IMR-90 (cell line): ENCODE data around the gene P3R3URF. TPM values are rescaled to one million over a fixed set of nuclear protein-coding genes. Genes with fewer than 3 reads are reported as not detected.

Experiments used
- ATAC-seq: fragments of 200-7000 bp; cut with Tn5 transposase; 2 replicates; pipeline ENCODE4 v1.9.1; 2020; ENCODE audit warnings: low read depth, mild to moderate bottlenecking, moderate library complexity
- BruUV-seq: library from RNA; stranded (reverse); fragments of 400-500 nt; replicated peaks from 2 replicates; lab custom pipeline; 2021; lab: Mats Ljungman, UMichigan
- CTCF ChIA-PET: fragments of 300-600 bp; formaldehyde crosslinking; extraction: SDS; loops from one replicate; lab custom pipeline; 2021; ENCODE audit warnings: antibody characterized with exemption; lab: Yijun Ruan, JAX
- POLR2A ChIA-PET: fragments of 300-600 bp; sonication (Branson Sonifier 250); formaldehyde crosslinking; loops from one replicate; lab custom pipeline; 2022; ENCODE audit warnings: antibody characterized with exemption; ENCODE audit not compliant: unreplicated experiment; lab: Charles Lee
- DNase-seq: peaks from one replicate; pipeline ENCODE4 v3.0.0; 2013
- H2AFZ ChIP-seq: replicated peaks from 2 replicates; pipeline ENCODE3; 2013; ENCODE audit warnings: low read length, mild to moderate bottlenecking; ENCODE audit not compliant: poor library complexity
- H2AK5ac ChIP-seq: 2 replicates; pipeline ENCODE4 v1.6.1; 2013; ENCODE audit warnings: low read depth, low read length, inconsistent platforms
- H2AK9ac ChIP-seq: replicated peaks from 2 replicates; pipeline ENCODE3; 2013; ENCODE audit warnings: mild to moderate bottlenecking, low read depth, low read length, moderate library complexity; ENCODE audit not compliant: poor library complexity
- H2BK120ac ChIP-seq: 2 replicates; pipeline ENCODE4 v1.6.1; 2013; ENCODE audit warnings: low read depth, low read length, inconsistent platforms
- H2BK15ac ChIP-seq: 3 replicates; pipeline ENCODE4 v1.6.1; 2013; ENCODE audit warnings: low read depth, low read length, inconsistent platforms
- H2BK20ac ChIP-seq: 2 replicates; pipeline ENCODE4 v1.6.1; 2013; ENCODE audit warnings: low read depth, mild to moderate bottlenecking, inconsistent platforms, low read length, moderate library complexity
- H2BK5ac ChIP-seq: 2 replicates; pipeline ENCODE4 v1.6.1; 2013; ENCODE audit warnings: mild to moderate bottlenecking, low read depth, low read length, inconsistent platforms; ENCODE audit not compliant: poor library complexity, severe bottlenecking
- H3K14ac ChIP-seq: replicated peaks from 2 replicates; pipeline ENCODE4 v1.6.1; 2013; ENCODE audit warnings: low read depth, low read length, inconsistent platforms
- H3K18ac ChIP-seq: 2 replicates; pipeline ENCODE4 v1.6.1; 2013; ENCODE audit warnings: low read depth, low read length, control low read depth
- H3K23ac ChIP-seq: 2 replicates; pipeline ENCODE4 v1.6.1; 2013; ENCODE audit warnings: low read depth, low read length, inconsistent platforms
- H3K27ac ChIP-seq: 2 replicates; pipeline ENCODE4 v1.5.1; 2013; ENCODE audit warnings: mild to moderate bottlenecking, control low read depth, low read length; ENCODE audit not compliant: insufficient read depth
- H3K27me3 ChIP-seq: 2 replicates; pipeline ENCODE4 v1.6.1; 2013; ENCODE audit warnings: low read length; ENCODE audit not compliant: control insufficient read depth, insufficient read depth
- H3K36me3 ChIP-seq: 2 replicates; pipeline ENCODE4 v1.6.1; 2013; ENCODE audit warnings: low read length, mixed read lengths; ENCODE audit not compliant: control insufficient read depth, insufficient read depth
- H3K4ac ChIP-seq: 2 replicates; pipeline ENCODE4 v1.6.1; 2013; ENCODE audit warnings: low read depth, low read length, inconsistent platforms
- H3K4me1 ChIP-seq: 2 replicates; pipeline ENCODE4 v1.6.1; 2013; ENCODE audit warnings: low read length, mixed read lengths; ENCODE audit not compliant: control insufficient read depth, insufficient read depth
- H3K4me2 ChIP-seq: 2 replicates; pipeline ENCODE4 v1.6.1; 2013; ENCODE audit warnings: low read depth, mild to moderate bottlenecking, control low read depth, low read length, moderate library complexity
- H3K4me3 ChIP-seq: 2 replicates; pipeline ENCODE4 v1.5.1; 2013; ENCODE audit warnings: low read depth, mild to moderate bottlenecking, control low read depth, low read length, moderate library complexity; ENCODE audit not compliant: insufficient read depth
- H3K56ac ChIP-seq: 2 replicates; pipeline ENCODE4 v1.6.1; 2013; ENCODE audit warnings: low read length, inconsistent platforms; ENCODE audit not compliant: insufficient read depth; ENCODE audit errors: extremely low read depth
- H3K79me1 ChIP-seq, 2 experiments: 2 replicates each; pipeline ENCODE4 v1.6.1; 2013; ENCODE audit warnings: low read length in 2 of 2, inconsistent platforms in 1 of 2, low read depth in 1 of 2
- H3K9ac ChIP-seq: 2 replicates; pipeline ENCODE4 v1.6.1; 2013; ENCODE audit warnings: low read depth, low read length, control low read depth
- H3K9me1 ChIP-seq: 2 replicates; pipeline ENCODE4 v1.6.1; 2013; ENCODE audit warnings: low read length, inconsistent platforms; ENCODE audit not compliant: insufficient read depth
- H3K9me3 ChIP-seq: 2 replicates; pipeline ENCODE4 v1.6.1; 2013; ENCODE audit warnings: low read length; ENCODE audit not compliant: control insufficient read depth, insufficient read depth
- H4K20me1 ChIP-seq: 2 replicates; pipeline ENCODE4 v1.6.1; 2013; ENCODE audit warnings: low read length, inconsistent platforms; ENCODE audit not compliant: insufficient read depth
- H4K5ac ChIP-seq: 2 replicates; pipeline ENCODE4 v1.6.1; 2013; ENCODE audit warnings: mild to moderate bottlenecking, low read depth, low read length, control low read depth
- H4K8ac ChIP-seq, 2 experiments: 2 replicates each; pipeline ENCODE4 v1.6.1; 2013; ENCODE audit warnings: low read depth in 2 of 2, low read length in 2 of 2, control low read depth in 1 of 2, inconsistent platforms in 1 of 2
- H4K91ac ChIP-seq: 2 replicates; pipeline ENCODE4 v1.6.1; 2013; ENCODE audit warnings: low read depth, low read length, inconsistent platforms; ENCODE audit not compliant: insufficient read depth
- BHLHE40 ChIP-seq: fragments of 150-350 bp; IDR thresholded peaks from 2 replicates; pipeline ENCODE4 v1.6.1; 2016; ENCODE audit warnings: mild to moderate bottlenecking, low read depth, low read length
- FOS ChIP-seq: fragments of 150-350 bp; IDR thresholded peaks from 2 replicates; pipeline ENCODE4 v1.6.1; 2016; ENCODE audit warnings: low read depth, low read length
- MXI1 ChIP-seq: IDR thresholded peaks from 2 replicates; pipeline ENCODE4 v1.6.1; 2012; ENCODE audit warnings: low read depth, mild to moderate bottlenecking, low read length, moderate library complexity, borderline replicate concordance
- RAD21 ChIP-seq: IDR thresholded peaks from 2 replicates; pipeline ENCODE4 v1.6.1; 2012; ENCODE audit warnings: low read length, improper control_type of control experiment
- USF2 ChIP-seq: fragments of 150-350 bp; IDR thresholded peaks from 2 replicates; pipeline ENCODE4 v1.6.1; 2017; ENCODE audit warnings: mild to moderate bottlenecking, antibody characterized with exemption, low read length, low read depth
- WGBS, 2 experiments: methylation state at CpG; one replicate each; pipeline versions ENCODE4 v1.1.5 to v1.1.7; 2013; ENCODE audit warnings: missing lambda C conversion rate in 2 of 2; ENCODE audit not compliant: insufficient read length in 1 of 2; ENCODE audit errors: extremely low coverage in 2 of 2; 5-methylcytosine and 5-hydroxymethylcytosine counted together
- dilution Hi-C: fragments of 300-500 bp; cut with HindIII; formaldehyde crosslinking; loops from one replicate; pipeline ENCODE4 v1.14.3; 2018; ENCODE audit warnings: low sequenced_read_pairs; ENCODE audit not compliant: unreplicated experiment
- in situ Hi-C: fragments of 300-500 bp; cut with MboI; formaldehyde crosslinking; loops from 3 replicates; pipeline ENCODE4 v1.14.3; 2019; ENCODE audit warnings: low sequenced_read_pairs, inconsistent platforms, mixed read lengths
- intact Hi-C: fragments of 100-400 bp; cut with micrococcal nuclease; formaldehyde crosslinking; loops from 2 replicates; pipeline ENCODE4 v1.10.0; 2022
- polyA plus RNA-seq, 3 experiments: library from polyadenylated mRNA; depleted of rRNA; stranded (reverse); fragments of >200 nt; gene quantifications; 2 replicates each; pipeline ENCODE4 v1.2.3, GENCODE V29; 2012; ENCODE audit warnings: low replicate concordance in 1 of 3
- total RNA-seq: library from RNA; depleted of rRNA; stranded (reverse); fragments of >200 nt; gene quantifications from 2 replicates; pipeline ENCODE4 v1.2.3, GENCODE V29; 2012

P3R3URF gene
- total and polyA plus RNA-seq, 2 of the 4 experiments (the other 2 are of a cell fraction): not detected

GRCh38 chr1:46133781-46134350 is 42.4 kb downstream of the P3R3URF start:
- Histone ChIP-seq H2BK20ac (no peak overlapping the region), H3K79me1 (peaks cover 0 to 10% of the 10 kb centered on the region in 2 experiments; a peak in 1 of 4 replicates), H2AFZ (peak overlapping the region; percentile 93), H4K8ac (peak overlapping the region in 1 of 2 experiments; percentile 56; a peak in 2 of 4 replicates), H3K18ac (no peak overlapping the region), H3K9me1 (0 out of 2 replicates have a peak, but pooled peaks cover 4% of the 10 kb centered on the region), H3K4ac (peak overlapping the region; percentile 93), H3K4me2 (peak overlapping the region; percentile 85), H4K20me1 (peaks cover 3% of the 10 kb centered on the region; the same call in 1 of the 2 replicates), H2AK9ac (peak overlapping the region; percentile 88), H3K9me3 (no peaks in the 10 kb centered on the region), H4K5ac (no peak overlapping the region; the same call in 1 of the 2 replicates), H3K4me1 (peaks cover 8% of the 10 kb centered on the region), H2AK5ac (peak overlapping the region; percentile 31), H3K9ac (no peak overlapping the region), H4K91ac (peak overlapping the region; percentile 74; the same call in 1 of the 2 replicates), H2BK15ac (peak overlapping the region; percentile 71; the same call in 1 of the 3 replicates), H3K14ac (peak overlapping the region; percentile 78; the same call in 1 of the 2 replicates), H2BK5ac (no peak overlapping the region), H2BK120ac (no peak overlapping the region; the same call in 1 of the 2 replicates), H3K36me3 (no peaks in the 10 kb centered on the region), H3K27me3 (no peaks in the 10 kb centered on the region), H3K56ac (no peak overlapping the region), H3K23ac (peak overlapping the region; percentile 77; the same call in 1 of the 2 replicates), H3K4me3 (peak overlapping the region; percentile 56; the same call in 1 of the 2 replicates), H3K27ac (no peak overlapping the region)
- CTCF ChIA-PET: no interaction called here
- ATAC-seq: no peak
- no TSS peak for BruUV-seq
- WGBS, 2 experiments: 82% methylated on average over 2 of the region's 3 CpGs; no CpG with 5 or more reads in 1 of the 2 experiments
- TF ChIP-seq RAD21: no peak
- no peak for TF ChIP-seq USF2
- no peak for TF ChIP-seq MXI1
- no peak for TF ChIP-seq FOS
- TF ChIP-seq BHLHE40: no peak
- POLR2A ChIA-PET: no interaction called here
- dilution Hi-C loops (no loop called here), in situ Hi-C loops (no loop called here), intact Hi-C loops (no loop called here)
- no peak for DNase-seq
